GM18507 (cell line): Measurements from ENCODE around the gene CCL2.

ENCODE experiments used
- DNase-seq: peaks from one replicate; pipeline ENCODE4 v3.0.0; 2011; ENCODE audit warnings: low read depth; ENCODE audit not compliant: insufficient read length; ENCODE audit errors: extremely low spot score
- FAIRE-seq: peaks from 2 replicates; lab custom pipeline; 2011; peaks lifted over from hg19 to GRCh38; lab: Jason Lieb, UNC

Gene CCL2

GRCh38 chr17:34305606-34306005 lies 50.5 kb downstream of the CCL2 start:
- DNase-seq: no peak

GRCh38 chr17:34306466-34306865 lies 51.4 kb downstream of the CCL2 start:
- DNase-seq: no peak
- no peak for FAIRE-seq

More at GRCh38 chr17:34305606-34306005, 50.5 kb downstream of the CCL2 start:
- no peak for FAIRE-seq
